NT2/D1 (cell line): Measurements from ENCODE around the gene GRIA4.

Experiments
- DNase-seq: peaks from one replicate; pipeline ENCODE4 v3.0.0-alpha.2; 2011; ENCODE audit warnings: low read depth, low spot score
- H3K27me3 ChIP-seq: 2 replicates; pipeline ENCODE4 v1.6.0; 2011; ENCODE audit warnings: mild to moderate bottlenecking; ENCODE audit not compliant: insufficient read length, insufficient read depth
- H3K36me3 ChIP-seq: 2 replicates; pipeline ENCODE4 v1.6.1; 2011; ENCODE audit warnings: mild to moderate bottlenecking, low read length, mixed read lengths; ENCODE audit not compliant: insufficient read depth, insufficient read length
- H3K4me1 ChIP-seq: 2 replicates; pipeline ENCODE4 v1.5.1; 2011; ENCODE audit not compliant: insufficient read depth, insufficient read length
- H3K4me3 ChIP-seq: 2 replicates; pipeline ENCODE4 v1.5.1; 2011; ENCODE audit warnings: low read depth; ENCODE audit not compliant: insufficient read length
- H3K9ac ChIP-seq: 2 replicates; pipeline ENCODE4 v1.6.0; 2011; ENCODE audit warnings: low read depth; ENCODE audit not compliant: insufficient read length
- H3K9me3 ChIP-seq: 2 replicates; pipeline ENCODE4 v1.5.1; 2011; ENCODE audit warnings: mild to moderate bottlenecking, low read length; ENCODE audit not compliant: insufficient read depth
- SUZ12 ChIP-seq: IDR thresholded peaks from 2 replicates; pipeline ENCODE4 v1.6.1; 2011; ENCODE audit not compliant: insufficient read length, insufficient read depth; ENCODE audit errors: extremely low read depth
- YY1 ChIP-seq: IDR thresholded peaks from 2 replicates; pipeline ENCODE4 v1.6.1; 2011; ENCODE audit not compliant: insufficient read length, insufficient read depth
- ZNF274 ChIP-seq: IDR thresholded peaks from 2 replicates; pipeline ENCODE4 v1.6.1; 2011; ENCODE audit warnings: mild to moderate bottlenecking, low read depth, low read length

Gene GRIA4

DNA sequence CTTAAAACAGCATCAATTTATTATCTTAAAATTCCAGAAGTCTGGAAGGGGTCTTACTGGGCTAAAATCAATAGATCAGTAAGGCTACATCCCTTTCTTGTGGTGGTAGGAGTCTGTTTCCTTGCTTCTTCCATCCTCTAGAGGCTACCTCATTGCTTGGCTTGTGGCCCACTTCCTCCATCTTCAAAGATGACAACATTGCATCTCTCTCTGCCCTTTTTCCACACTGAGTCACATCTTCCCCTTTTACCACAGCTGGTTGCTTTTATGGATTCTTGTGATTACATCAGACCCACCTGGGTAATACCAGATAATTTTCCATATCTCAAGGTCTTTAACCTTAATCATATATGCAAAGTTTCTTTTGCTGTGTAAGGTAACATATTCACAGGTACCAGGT lies 60.9 kb downstream of the GRIA4 start:
- no peaks in the 10 kb centered on the region for H3K9me3 ChIP-seq
- no peaks in the 10 kb centered on the region for H3K36me3 ChIP-seq

GRCh38 chr11:105673089-105673488 lies 63.2 kb downstream of the GRIA4 start:
- Histone ChIP-seq H3K36me3 (no peaks in the 10 kb centered on the region), H3K27me3 (no peaks in the 10 kb centered on the region), H3K9me3 (no peaks in the 10 kb centered on the region), H3K4me1 (no peaks in the 10 kb centered on the region), H3K4me3 (no peak overlapping the region), H3K9ac (no peak overlapping the region)
- TF ChIP-seq SUZ12 (no peak), YY1 (no peak), ZNF274 (no peak)
- DNase-seq = peak; percentile 50

More for the DNA sequence above, 60.9 kb downstream of the GRIA4 start:
- Histone ChIP-seq H3K27me3 (no peaks in the 10 kb centered on the region), H3K4me3 (no peak overlapping the region), H3K9ac (no peak overlapping the region), H3K4me1 (no peaks in the 10 kb centered on the region)
- TF ChIP-seq SUZ12 (no peak), YY1 (no peak), ZNF274 (no peak)
- no peak for DNase-seq

- DNase-seq = no peak
- H3K9ac ChIP-seq = no peak overlapping the region
- no peak overlapping the region for H3K4me3 ChIP-seq
- no peaks in the 10 kb centered on the region for H3K9me3 ChIP-seq
- H3K27me3 ChIP-seq = no peaks in the 10 kb centered on the region
- H3K36me3 ChIP-seq = no peaks in the 10 kb centered on the region
- TF ChIP-seq YY1 (no peak), SUZ12 (no peak), ZNF274 (no peak)
- no peaks in the 10 kb centered on the region for H3K4me1 ChIP-seq
Measured at GRCh38 chr11:105689631-105690030, 79.8 kb downstream of the GRIA4 start.

DNA sequence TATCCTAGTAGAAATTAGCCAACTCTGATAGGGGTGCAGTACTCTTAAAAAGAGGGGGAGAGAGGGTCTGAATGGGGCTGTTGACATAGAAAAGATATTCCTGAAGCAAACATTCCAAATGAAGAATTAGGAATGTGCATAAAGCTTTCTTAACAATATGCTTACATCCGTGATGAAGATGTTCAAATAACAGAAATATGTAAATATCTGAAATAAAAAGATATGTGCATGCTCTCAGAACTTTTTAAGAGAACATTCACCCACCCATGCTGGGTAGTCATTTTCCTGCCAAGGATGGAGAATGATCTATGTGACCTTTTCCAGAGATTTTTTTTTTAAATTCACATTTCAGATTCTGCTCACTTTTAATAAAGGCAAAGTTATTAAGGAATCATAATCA lies 80.6 kb downstream of the GRIA4 start:
- Histone ChIP-seq H3K9ac (no peak overlapping the region), H3K27me3 (no peaks in the 10 kb centered on the region), H3K9me3 (no peaks in the 10 kb centered on the region), H3K4me1 (no peaks in the 10 kb centered on the region), H3K36me3 (no peaks in the 10 kb centered on the region), H3K4me3 (no peak overlapping the region)
- TF ChIP-seq ZNF274 = no peak
- no peak for TF ChIP-seq YY1
- TF ChIP-seq SUZ12 = no peak
- DNase-seq = no peak

GRCh38 chr11:105693075-105693759 lies 83.3 kb downstream of the GRIA4 start:
- H3K27me3 ChIP-seq = no peaks in the 10 kb centered on the region
- H3K36me3 ChIP-seq = no peaks in the 10 kb centered on the region
- no peaks in the 10 kb centered on the region for H3K4me1 ChIP-seq
- no peak overlapping the region for H3K9ac ChIP-seq
- TF ChIP-seq ZNF274 = no peak
- TF ChIP-seq SUZ12 = no peak
- TF ChIP-seq YY1 = no peak
- no peak for DNase-seq
- no peak overlapping the region for H3K4me3 ChIP-seq
- no peaks in the 10 kb centered on the region for H3K9me3 ChIP-seq

GRCh38 chr11:105696000-105696399 lies 86.1 kb downstream of the GRIA4 start:
- Histone ChIP-seq H3K4me1 (no peaks in the 10 kb centered on the region), H3K9ac (no peak overlapping the region), H3K4me3 (no peak overlapping the region), H3K9me3 (no peaks in the 10 kb centered on the region), H3K36me3 (no peaks in the 10 kb centered on the region), H3K27me3 (no peaks in the 10 kb centered on the region)
- no peak for DNase-seq
- TF ChIP-seq ZNF274 = no peak
- no peak for TF ChIP-seq YY1
- TF ChIP-seq SUZ12 = no peak

DNA sequence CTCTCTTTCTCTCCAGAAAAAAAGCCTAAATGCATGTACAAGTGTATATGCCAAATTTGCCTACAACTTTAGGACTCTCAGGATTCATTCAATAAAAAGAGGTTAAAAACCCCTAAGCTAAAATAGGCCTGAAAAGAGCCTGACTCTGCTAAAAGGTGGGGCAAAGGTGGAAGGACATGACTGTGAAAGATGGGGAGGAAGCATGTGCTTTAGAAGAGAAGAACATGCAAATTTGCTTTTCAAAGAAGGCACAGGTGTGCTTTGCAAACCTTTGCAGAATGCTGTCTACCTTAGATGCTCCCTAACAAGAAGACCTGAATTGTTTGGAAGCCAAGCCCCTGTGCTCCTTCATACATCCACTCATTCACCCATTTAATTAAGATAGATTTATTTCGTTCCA lies 87.4 kb downstream of the GRIA4 start:
- no peak for TF ChIP-seq SUZ12
- TF ChIP-seq ZNF274 = no peak
- TF ChIP-seq YY1 = no peak
- no peak for DNase-seq
- H3K9me3 ChIP-seq = no peaks in the 10 kb centered on the region
- no peaks in the 10 kb centered on the region for H3K4me1 ChIP-seq
- no peaks in the 10 kb centered on the region for H3K27me3 ChIP-seq
- no peak overlapping the region for H3K4me3 ChIP-seq
- H3K9ac ChIP-seq = no peak overlapping the region
- no peaks in the 10 kb centered on the region for H3K36me3 ChIP-seq

- Histone ChIP-seq H3K9ac (no peak overlapping the region), H3K4me3 (no peak overlapping the region), H3K27me3 (no peaks in the 10 kb centered on the region), H3K9me3 (no peaks in the 10 kb centered on the region), H3K36me3 (no peaks in the 10 kb centered on the region), H3K4me1 (no peaks in the 10 kb centered on the region)
- no peak for TF ChIP-seq ZNF274
- no peak for DNase-seq
Measured at GRCh38 chr11:105699203-105699602, 89.3 kb downstream of the GRIA4 start.
